Amniotic epithelial cell (primary cell): Measurements from ENCODE around the gene FOXK2.
"Not testable (repeated sequence)": the region's sequence is repeated elsewhere in the genome, so short reads cannot be mapped to it uniquely, and the experiment has no call there.

Experiments used
- DNase-seq: peaks from one replicate; pipeline ENCODE4 v3.0.0-alpha.2; 2010; ENCODE audit warnings: low read depth

Gene FOXK2

DNA sequence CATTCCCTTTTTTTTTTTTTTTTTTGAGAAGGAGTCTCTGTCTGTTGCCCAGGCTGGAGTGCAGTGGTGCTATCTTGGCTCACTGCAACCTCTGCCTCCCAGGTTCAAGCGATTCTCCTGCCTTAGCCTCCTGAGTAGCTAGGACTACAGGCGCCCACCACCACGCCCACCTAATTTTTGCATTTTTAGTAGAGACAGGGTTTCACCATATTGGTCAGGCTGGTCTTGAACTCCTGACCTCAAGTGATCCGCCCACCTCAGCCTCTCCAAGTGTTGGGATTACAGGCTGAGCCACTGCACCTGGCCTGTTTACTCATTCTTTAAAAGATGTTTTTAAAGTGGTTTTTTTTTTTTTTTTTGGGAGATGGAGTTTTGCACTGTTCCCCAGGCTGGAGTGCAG is 44.2 kb downstream of the FOXK2 start:
- DNase-seq = not testable (repeated sequence)

DNA sequence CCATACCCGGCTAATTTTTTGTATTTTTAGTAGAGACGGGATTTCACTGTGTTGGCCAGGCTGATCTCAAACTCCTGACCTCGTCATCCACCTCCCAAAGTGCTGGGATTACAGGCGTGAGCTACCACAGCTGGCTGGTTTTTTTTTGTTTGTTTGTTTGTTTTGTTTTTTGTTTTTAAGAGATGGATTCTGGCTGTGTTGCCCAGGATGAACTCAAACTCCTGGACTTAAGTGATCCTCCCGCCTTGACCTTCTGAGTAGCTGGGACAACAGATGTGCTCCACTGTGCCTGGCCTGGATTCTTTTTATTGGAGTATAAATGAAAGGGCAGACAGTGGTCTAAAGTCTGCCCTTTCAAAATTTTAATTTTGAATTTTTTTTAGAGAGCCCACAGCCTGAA is 44.7 kb downstream of the FOXK2 start:
- no peak for DNase-seq

DNA sequence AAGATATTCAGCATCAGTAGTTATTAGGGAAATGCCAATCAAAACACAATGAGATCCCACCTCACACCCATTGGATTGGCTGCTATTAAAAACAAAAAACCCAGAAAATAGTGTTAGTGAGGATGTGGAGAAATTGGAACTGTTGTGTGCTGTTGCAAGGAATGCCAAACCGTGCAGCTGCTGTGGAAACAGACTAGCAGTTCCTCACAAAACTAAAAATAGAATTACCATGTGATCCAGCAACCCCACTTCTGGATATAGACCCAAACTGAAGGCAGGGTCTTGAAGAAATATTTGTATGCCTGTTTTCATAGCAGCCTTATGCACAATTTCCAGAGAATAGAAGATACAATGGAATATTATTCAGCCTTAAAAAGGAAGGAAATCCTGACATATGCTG is 46.0 kb downstream of the FOXK2 start:
- no peak for DNase-seq

DNA sequence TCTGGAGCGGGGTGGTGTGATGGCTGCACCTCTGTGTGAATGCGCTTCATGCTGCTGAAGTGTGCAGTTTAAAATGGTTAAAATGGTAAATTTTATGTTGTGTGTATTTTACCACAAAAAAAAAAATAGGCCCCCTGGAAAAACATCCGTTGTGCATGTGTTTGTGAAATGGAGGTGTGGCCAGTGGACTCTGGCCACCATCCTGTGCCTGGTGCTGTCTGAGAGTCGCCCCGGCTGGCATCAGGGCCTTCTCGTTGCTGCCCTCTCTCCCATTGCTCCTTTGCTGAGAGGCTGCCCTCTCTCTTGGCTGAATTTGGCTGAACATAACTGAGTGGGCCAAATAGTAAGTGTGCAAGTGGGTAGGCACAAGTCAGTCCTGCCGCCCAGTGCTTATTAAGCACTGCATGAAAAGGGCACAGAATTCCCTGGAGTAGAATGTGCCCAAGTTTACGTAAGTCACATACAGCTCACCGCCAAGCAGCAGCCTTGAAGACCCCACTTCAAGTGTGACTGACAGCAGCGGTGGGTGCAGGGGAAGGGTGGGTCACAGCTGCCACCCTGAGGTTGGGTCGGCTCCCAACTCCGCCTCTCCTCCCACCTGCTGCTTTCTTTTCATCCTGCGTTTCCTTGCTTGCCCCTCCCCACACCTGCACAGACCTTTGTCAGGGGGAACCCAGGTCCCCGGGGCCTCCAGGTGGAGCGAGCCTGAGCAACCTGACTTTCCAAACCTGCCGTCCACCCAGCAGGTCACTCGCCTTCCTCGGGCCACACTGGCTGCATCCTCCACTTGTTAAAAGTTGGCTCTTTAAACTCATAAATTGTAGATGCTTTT is 46.8 kb downstream of the FOXK2 start:
- no peak for DNase-seq

DNA sequence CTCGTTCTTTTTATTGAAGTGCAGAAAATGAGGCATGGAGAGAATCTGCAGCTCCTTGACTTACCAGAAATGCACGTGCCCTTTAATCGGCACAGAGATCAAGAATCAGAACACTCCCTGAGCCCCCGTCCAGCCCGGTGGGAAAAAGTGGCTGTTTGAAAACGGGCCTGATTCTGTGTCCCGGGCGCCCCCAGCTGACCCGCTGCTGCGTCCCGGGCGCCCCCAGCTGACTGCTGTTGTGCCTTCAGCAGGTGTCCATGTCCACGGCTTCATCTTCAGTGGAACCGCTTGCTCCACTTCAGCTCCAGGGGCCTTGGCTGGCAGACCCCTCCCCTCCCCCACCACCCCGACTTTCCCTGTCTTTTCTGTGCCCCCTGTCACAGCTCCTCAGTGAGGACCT is 47.8 kb downstream of the FOXK2 start:
- no peak for DNase-seq

DNA sequence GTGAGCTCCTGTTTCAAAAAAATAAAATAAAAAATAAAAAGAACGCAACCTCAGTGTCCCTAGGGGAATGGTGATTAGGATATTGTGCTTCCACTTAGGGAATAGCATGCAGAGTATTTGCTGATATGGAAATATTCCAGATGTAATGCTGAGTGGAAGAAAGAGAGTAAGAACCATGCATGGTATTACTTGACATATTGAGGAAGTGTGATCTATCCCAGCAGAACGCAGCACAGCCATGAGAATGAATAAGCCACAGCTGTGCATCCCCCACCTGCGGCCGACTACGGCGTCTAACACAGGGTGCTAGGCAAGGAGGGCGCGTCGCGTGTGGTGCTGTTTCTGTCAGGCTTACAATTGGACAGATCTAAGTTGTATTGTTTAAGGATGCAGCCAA is 49.5 kb downstream of the FOXK2 start:
- no peak for DNase-seq

DNA sequence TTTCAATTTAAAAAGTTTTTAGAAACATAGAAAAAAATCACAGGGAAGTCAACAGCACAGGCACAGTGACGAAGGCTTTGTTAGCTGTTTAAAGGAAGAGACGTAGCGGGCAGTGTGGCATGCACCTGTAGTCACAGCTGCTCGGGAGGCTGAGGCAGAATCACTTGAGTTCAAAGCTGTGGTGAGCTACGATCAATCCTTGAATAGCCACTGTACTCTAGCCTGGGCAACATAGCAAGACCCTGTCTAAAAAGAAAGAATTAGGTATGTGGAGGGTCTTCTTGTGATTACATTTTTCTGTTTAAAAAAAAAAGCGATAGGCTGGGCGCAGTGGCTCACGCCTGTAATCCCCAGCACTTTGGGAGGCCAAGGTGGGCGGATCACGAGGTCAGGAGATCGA is 50.1 kb downstream of the FOXK2 start:
- no peak for DNase-seq

DNA sequence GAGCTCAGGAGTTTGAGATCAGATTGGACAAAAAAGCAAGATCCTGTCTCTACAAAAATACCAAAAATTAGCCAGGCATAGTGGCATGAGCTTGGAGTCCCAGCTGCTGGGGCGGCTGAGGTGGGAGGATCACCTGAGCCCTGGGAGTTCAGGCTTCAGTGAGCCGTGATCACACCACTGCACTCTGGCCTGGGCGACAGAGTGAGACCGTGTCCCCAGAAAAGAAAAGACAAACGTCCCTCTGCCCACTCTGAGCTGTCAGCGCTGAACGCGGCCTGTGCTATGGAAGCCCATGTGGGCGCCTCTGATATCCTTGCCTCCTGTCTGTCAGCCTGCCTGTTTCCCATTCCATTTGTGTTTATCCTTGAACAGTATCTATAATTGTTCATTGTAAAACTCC is 50.7 kb downstream of the FOXK2 start:
- no peak for DNase-seq

DNA sequence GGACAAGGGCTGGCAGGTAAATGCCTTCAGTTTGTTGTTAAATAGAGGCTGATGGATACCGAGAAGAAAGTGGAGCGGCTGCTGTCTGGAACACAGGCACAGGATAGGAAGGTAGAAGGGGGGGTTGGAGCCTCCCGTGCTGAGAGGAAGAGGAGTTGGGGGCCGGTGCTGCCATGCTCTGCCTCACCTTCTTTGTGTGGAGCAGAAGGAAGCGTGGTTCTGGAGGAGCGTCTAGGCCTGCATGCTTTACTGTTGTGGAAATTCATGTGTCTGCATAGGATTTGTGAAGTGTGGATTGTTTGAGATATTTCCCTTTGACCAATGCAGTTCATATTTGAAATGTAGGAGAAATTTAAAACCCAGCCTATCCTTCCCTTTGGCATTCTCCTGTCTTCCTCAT is 52.3 kb downstream of the FOXK2 start:
- DNase-seq = no peak

DNA sequence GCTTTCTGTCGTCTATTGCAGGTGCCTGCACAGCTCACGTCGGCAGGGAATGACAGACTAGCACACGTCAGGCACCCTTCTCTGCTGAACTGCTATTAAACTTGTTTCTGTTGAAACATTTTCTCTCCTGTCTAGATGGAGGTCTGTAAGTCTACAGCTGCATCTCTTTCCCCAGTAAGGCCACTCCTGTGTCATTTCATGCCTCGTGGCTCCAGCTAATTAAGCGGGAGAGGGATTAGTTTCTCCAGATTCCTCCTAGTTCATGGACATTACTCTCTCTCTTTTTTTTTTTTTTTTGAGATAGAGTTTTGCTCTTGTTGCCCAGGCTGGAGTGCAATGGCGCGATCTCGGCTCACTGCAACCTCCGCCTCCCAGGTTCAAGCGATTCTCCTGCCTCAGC is 54.5 kb downstream of the FOXK2 start:
- DNase-seq = no peak

DNA sequence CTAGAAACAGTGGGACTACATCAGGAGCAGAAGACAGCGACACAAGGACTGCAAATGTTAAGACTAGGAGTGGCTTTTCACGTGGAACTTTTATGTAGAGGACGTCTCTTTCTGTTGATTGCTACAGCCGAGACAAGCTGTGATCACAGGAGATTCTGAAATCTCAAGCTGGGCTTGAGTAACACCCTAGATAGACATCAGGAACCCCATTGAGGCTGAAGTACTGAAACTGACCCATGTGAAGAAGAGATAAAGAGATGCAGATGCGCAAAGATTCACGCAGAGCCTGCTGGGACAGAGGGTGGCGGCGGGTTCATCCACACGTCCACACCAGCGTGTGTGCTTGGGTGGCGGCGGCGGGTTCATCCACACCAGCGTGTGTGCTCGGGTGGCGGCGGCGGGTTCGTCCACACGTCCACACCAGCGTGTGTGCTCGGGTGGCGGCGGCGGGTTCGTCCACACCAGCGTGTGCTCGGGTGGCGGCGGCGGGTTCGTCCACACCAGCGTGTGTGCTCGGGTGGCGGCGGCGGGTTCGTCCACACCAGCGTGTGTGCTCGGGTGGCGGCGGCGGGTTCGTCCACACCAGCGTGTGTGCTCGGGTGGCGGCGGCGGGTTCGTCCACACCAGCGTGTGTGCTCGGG is 56.2 kb downstream of the FOXK2 start:
- not testable (repeated sequence) for DNase-seq

DNA sequence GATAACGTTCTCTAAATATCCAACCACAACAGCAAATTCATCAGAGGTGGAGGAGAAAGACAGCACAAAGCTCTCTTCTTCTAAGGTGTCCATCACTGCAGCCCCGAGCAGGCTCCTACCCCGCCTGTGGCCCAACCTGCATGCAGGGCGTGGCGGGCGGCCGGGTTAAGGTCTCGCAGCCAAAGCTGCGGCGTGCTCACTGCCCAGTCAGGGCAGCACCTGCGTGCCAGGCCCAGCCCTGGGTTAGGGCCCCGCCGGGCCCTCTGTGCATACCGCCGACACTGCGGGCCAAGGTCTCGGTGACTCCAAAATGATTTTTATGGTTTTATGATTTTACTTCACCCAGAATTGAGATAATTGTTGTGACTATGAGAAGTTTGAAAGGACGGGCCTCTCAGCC is 57.8 kb downstream of the FOXK2 start:
- DNase-seq = no peak

DNA sequence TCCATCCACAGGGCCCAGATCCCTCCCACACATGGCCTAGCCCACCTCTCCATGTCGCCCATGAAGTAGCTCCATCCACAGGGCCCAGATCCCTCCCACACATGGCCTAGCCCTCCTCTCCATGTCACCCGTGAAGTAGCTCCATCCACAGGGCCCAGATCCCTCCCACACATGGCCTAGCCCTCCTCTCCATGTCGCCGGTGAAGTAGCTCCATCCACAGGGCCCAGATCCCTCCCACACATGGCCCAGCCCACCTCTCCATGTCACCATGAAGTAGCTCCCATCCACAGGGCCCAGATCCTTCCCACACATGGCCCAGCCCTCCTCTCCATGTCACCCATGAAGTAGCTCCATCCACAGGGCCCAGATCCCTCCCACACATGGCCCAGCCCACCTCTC is 60.4 kb downstream of the FOXK2 start:
- DNase-seq = not testable (repeated sequence)

DNA sequence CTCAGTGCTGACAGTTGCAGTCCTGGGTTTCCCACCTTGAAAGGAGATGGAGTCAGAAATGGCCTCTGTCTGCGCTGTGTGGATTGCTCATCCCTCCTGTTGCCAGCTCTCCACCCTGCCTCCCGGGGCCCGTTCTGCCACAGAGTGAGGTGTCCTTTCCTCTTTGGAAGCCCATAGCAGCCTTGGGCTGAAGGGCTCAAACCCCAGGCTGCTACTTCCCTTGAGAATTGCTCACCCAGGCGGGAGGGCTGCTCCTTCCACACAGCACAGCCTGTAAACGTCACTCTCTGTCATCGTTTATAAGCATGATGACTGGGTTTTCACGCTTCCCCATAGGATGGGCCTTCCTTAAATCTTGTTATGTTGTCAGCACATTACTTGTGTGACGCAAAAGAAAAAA is 62.7 kb downstream of the FOXK2 start:
- DNase-seq = peak; percentile 20

DNA sequence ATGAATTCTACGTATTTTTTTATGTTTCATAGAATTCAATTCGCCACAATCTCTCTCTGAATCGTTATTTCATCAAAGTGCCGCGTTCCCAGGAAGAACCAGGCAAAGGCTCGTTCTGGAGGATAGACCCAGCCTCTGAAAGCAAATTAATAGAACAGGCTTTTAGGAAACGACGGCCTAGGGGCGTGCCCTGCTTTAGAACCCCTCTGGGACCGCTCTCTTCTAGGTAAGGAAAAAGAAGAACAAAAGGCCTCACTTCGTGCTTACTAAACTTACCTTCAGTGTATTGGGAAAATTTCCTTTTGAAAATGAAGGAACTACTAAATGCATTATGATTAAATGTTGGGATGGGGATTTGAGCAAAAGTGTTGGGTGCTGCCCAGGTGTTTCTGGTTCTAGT is 63.2 kb downstream of the FOXK2 start:
- no peak for DNase-seq

DNA sequence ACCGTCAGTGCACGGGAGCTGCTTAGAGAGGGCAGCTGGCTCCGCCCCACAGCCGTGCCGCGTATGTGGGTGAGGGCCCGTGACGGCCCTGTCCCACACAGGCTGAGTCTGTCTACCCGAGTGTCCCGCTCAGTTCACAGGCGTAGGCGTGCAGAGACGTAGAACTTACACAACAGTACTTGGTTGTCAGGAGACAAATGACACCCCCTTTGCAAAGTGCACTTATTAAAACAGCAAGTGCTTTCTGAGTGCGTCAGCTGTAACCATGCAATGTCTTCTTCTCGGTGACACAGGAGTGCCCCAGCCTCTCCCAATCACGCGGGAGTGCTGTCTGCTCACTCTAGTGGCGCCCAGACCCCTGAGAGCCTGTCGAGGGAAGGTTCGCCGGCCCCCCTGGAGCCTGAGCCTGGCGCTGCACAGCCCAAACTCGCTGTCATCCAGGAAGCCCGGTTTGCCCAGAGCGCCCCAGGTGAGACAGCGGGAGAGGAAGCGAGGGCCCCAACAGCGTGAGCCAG is 64.2 kb downstream of the FOXK2 start:
- DNase-seq = no peak

DNA sequence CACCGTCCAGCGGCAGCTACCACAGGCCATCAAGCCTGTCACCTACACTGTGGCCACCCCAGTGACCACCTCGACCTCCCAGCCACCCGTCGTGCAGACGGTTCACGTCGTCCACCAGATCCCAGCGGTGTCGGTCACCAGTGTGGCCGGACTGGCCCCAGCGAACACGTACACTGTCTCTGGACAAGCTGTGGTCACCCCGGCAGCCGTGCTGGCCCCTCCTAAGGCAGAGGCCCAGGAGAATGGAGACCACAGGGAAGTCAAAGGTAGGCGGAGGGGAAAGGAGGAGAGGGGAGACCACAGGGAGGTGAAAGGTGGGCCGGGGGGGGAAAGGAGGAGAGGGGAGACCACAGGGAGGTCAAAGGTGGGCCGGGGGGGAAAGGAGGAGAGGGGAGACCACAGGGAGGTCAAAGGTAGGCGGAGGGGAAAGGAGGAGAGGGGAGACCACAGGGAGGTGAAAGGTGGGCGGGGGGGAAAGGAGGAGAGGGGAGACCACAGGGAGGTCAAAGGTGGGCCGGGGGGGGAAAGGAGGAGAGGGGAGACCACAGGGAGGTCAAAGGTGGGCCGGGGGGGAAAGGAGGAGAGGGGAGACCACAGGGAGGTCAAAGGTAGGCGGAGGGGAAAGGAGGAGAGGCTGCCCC is 66.5 kb downstream of the FOXK2 start:
- not testable (repeated sequence) for DNase-seq

DNA sequence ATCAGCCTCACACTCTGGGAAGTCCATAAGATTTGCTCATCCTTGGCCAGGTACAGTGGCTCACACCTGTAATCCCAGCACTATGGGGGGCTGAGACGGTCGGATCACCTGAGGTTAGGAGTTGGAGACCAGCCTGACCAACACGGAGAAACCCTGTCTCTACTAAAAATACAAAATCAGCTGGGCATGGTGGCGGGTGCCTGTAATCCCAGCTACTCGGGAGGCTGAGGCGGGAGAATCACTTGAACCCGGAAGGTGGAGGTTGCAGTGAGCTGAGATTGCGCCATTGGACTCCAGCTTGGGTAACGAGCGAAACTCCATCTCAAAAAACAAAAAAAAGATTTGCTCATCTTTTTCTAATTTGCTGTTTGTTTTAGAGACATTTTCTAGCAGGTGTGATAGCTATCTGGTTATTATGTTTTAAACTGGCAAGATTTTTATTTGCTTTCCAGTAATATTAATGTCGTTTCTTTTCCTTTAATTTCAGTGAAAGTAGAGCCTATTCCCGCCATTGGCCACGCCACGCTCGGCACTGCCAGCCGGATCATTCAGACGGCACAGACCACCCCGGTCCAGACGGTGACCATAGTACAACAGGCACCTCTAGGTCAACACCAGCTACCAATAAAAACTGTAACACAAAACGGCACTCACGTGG is 67.2 kb downstream of the FOXK2 start:
- DNase-seq = no peak

DNA sequence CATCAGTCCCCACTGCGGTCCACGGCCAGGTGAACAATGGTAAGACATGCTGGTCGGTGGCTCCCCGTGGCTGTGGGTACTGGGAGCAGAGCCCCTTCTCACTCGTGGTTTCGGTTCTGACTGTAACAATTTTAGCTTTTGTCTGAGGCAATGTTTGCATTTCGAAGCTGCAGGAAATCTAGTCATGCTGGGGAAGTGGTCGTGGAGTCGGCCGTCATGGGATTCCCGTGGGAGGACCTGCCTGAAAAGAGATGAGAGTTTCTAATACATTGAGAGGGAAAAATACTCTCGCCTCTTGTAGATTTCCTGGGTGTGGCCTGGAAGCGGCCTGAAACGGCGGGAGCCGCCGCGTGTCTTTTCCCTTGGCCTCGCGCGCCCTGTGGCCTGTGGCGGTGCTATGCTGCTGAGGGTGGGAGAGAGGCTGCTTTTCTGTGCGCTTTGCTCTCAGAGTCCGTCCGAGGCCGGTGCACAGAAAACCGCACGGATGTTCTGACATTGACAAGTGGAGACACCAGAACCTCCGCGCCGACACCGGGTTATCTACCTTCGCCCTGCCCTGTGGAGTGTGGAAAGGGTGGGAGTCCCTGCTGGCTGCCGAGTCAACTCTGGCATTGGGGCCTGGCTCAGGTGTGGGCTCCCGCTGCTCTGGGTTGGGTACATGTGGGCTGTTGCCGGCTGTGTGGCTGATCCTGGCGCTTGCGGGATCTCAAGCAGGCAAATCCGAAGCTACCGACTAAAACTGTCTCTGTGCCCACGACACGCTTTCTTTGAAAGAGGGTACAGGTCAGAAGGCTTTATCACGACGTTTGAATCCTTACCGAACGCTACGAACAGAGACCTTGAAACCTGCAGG is 67.9 kb downstream of the FOXK2 start:
- no peak for DNase-seq

DNA sequence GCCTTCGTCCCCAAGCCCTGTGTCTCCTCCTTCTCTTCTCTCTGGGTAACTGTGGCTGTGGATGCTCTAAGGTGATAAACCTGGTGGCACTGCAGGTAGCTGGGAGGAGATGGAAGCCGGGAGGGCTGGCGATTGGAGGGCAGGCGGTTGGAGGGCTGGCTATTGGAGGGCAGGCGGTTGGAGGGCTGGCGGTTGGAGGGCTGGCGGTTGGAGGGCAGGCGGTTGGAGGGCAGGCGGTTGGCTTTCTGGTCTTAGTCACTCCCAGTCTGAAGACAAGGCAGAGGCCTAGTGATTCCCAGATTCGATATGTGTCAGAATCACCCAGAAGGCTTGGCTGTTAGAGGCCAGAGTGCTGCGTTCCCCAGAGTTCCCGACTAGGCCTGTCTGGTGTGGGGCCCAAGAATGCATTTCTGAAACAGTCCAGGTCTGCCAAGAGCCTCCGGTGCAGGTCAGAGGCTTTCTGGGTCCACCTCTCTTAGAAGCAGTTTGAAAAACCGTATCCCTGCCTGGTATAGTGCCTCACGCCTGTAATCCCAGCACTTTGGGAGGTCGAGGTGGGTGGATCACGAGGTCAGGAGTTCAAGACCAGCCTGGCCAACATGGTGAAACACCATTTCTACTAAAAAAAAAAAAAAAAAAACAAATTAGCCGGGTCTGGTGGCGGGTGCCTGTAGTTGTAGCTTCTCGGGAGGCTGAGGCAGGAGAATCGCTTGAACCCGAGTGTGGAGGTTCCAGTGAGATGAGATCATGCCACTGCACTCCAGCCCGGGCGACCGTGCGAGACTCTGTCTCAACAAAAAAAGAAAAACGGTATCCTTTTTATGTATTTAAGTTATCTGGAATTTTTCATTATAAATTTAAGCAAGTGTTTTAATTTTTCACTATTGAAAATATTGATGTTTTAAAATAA is 69.0 kb downstream of the FOXK2 start:
- DNase-seq = peak; percentile 23

DNA sequence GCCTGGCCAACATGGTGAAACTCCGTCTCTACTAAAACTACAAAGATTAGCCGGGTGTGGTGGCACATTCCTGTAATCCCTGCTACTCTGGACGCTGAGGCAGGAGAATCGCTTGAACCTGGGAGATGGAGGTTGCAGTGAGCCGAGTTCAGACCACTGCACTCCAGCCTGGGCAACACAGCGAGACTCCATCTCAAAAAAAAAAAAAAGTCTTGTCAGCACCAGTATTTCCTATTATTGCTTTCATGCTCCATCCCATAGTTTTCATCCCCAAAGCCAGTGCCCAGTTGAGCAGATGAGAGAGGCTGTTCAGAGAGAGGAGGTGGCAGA is 70.3 kb downstream of the FOXK2 start:
- DNase-seq = no peak
